ENCODE measurements around the gene TTC8.

- TF ChIP-seq POLR2A (IDR thresholded peaks at IDR 0.05; ENCODE audit: low read depth) (no peak), EP300 (IDR thresholded peaks at IDR 0.05) (no peak), CTCF (IDR thresholded peaks at IDR 0.05) (no peak)
Measured at GRCh38 chr14:88852632-88853031, 28.2 kb downstream of the TTC8 start.
